ENCODE results near the gene GALNT14.

The GALNT14 gene

GRCh38 chr2:30942419-30942818, 195.8 kb downstream of the GALNT14 start:
- H3K4me3 ChIP-seq (ENCODE audit: low read depth, low read length), result no peak overlapping the region
- TF ChIP-seq CTCF (IDR thresholded peaks at IDR 0.05; ENCODE audit: borderline replicate concordance, insufficient read depth, low read depth, low read length), result no peak

GRCh38 chr2:30940839-30941238, 197.4 kb downstream of the GALNT14 start:
- TF ChIP-seq CTCF (IDR thresholded peaks at IDR 0.05; ENCODE audit: borderline replicate concordance, insufficient read depth, low read depth, low read length), result no peak
- no peak overlapping the region for H3K4me3 ChIP-seq (ENCODE audit: low read depth, low read length)

- no peak for TF ChIP-seq CTCF (IDR thresholded peaks at IDR 0.05; ENCODE audit: borderline replicate concordance, insufficient read depth, low read depth, low read length)
- no peak overlapping the region for H3K4me3 ChIP-seq (ENCODE audit: low read depth, low read length)
These were observed 198.9 kb downstream of the GALNT14 start for GRCh38 chr2:30939364-30939763.

- TF ChIP-seq CTCF (IDR thresholded peaks at IDR 0.05; ENCODE audit: borderline replicate concordance, insufficient read depth, low read depth, low read length), result no peak
- H3K4me3 ChIP-seq (ENCODE audit: low read depth, low read length), result no peak overlapping the region
These were observed 200.0 kb downstream of the GALNT14 start for GRCh38 chr2:30938196-30938595.

- no peak overlapping the region for H3K4me3 ChIP-seq (ENCODE audit: low read depth, low read length)
- no peak for TF ChIP-seq CTCF (IDR thresholded peaks at IDR 0.05; ENCODE audit: borderline replicate concordance, insufficient read depth, low read depth, low read length)
These were observed 201.3 kb downstream of the GALNT14 start for GRCh38 chr2:30936977-30937376.

- H3K4me3 ChIP-seq (ENCODE audit: low read depth, low read length), result no peak overlapping the region
- TF ChIP-seq CTCF (IDR thresholded peaks at IDR 0.05; ENCODE audit: borderline replicate concordance, insufficient read depth, low read depth, low read length), result no peak
These were observed 202.4 kb downstream of the GALNT14 start for GRCh38 chr2:30935795-30936194.

- H3K4me3 ChIP-seq (ENCODE audit: low read depth, low read length), result no peak overlapping the region
- no peak for TF ChIP-seq CTCF (IDR thresholded peaks at IDR 0.05; ENCODE audit: borderline replicate concordance, insufficient read depth, low read depth, low read length)
These were observed 204.2 kb downstream of the GALNT14 start for GRCh38 chr2:30934066-30934465.

Measured in GM12875 (cell line).